GM12878 (cell line): ENCODE results near the gene ELK3.

ENCODE experiments used
- CREB1 ChIP-seq: IDR thresholded peaks from 2 replicates; pipeline ENCODE4 v1.6.1; 2012; ENCODE audit warnings: low read depth, mild to moderate bottlenecking, inconsistent platforms
- CTCF ChIP-seq, 3 experiments: IDR thresholded peaks in 2 of 3; conservative IDR thresholded peaks in 1 of 3; 2 replicates each; pipeline ENCODE4 v1.5.1; 2011; ENCODE audit warnings: low read depth in 3 of 3, low read length in 3 of 3, mild to moderate bottlenecking in 3 of 3, control low read depth in 2 of 3, moderate library complexity in 2 of 3, inconsistent platforms in 1 of 3, mixed read lengths in 1 of 3; ENCODE audit not compliant: control insufficient read depth in 2 of 3, insufficient read depth in 1 of 3; ENCODE audit errors: extremely low read depth in 1 of 3
- EP300 ChIP-seq, 2 experiments: fragments of 150-350 bp in 1 of 2; IDR thresholded peaks; 2 replicates each; pipeline ENCODE4 v1.6.1; 2011 to 2012; ENCODE audit warnings: low read depth in 2 of 2, low read length in 2 of 2, borderline replicate concordance in 1 of 2, improper control_type of control experiment in 1 of 2, inconsistent platforms in 1 of 2; ENCODE audit not compliant: control insufficient read depth in 1 of 2
- POLR2A ChIP-seq: IDR thresholded peaks from 2 replicates; pipeline ENCODE4 v1.6.1; 2011; ENCODE audit warnings: low read depth, mild to moderate bottlenecking, low read length
- POLR2AphosphoS5 ChIP-seq: IDR thresholded peaks from 2 replicates; pipeline ENCODE4 v1.6.1; 2011; ENCODE audit warnings: mild to moderate bottlenecking, low read length, inconsistent platforms

GRCh38 chr12:96210376-96211055 is 16.3 kb downstream of the ELK3 start:
- TF ChIP-seq CTCF (IDR thresholded peaks at IDR 0.05 in 2 of 3, conservative IDR thresholded peaks at IDR 0.05 in 1 of 3; ENCODE audit: control insufficient read depth in 2 of 3, extremely low read depth in 1 of 3, insufficient read depth in 1 of 3, low read depth in 3 of 3, low read length in 3 of 3), result no peak
- no peak for TF ChIP-seq POLR2AphosphoS5
- TF ChIP-seq CREB1, result no peak
- TF ChIP-seq EP300 (IDR thresholded peaks at IDR 0.05; ENCODE audit: borderline replicate concordance in 1 of 2, control insufficient read depth in 1 of 2, low read depth in 2 of 2, low read length in 2 of 2), result no peak
- no peak for TF ChIP-seq POLR2A
